HepG2 (cell line): ENCODE measurements around the gene HIVEP2. TPM values are rescaled to one million over a fixed set of nuclear protein-coding genes. Genes with fewer than 3 reads are reported as not detected.

Source experiments
- DNMT1 ChIP-seq: sonication (generic); formaldehyde crosslinking; IDR thresholded peaks from 2 replicates; pipeline ENCODE4 v1.5.1; 2020; ENCODE audit warnings: mild to moderate bottlenecking, missing genetic modification reagents
- FOXA3 ChIP-seq: IDR thresholded peaks from 2 replicates; pipeline ENCODE4 v1.6.1; 2016; ENCODE audit warnings: missing genetic modification reagents, missing compliant biosample characterization
- ISL2 ChIP-seq: sonication (generic); formaldehyde crosslinking; IDR thresholded peaks from 2 replicates; pipeline ENCODE4 v1.5.0; 2020; ENCODE audit warnings: missing genetic modification reagents
- PITX1 ChIP-seq: sonication (generic); formaldehyde crosslinking; IDR thresholded peaks from 2 replicates; pipeline ENCODE4 v1.5.1; 2020; ENCODE audit warnings: mild to moderate bottlenecking, missing genetic modification reagents
- PTBP1 ChIP-seq: fragments of 200-400 bp; formaldehyde crosslinking; IDR thresholded peaks from 2 replicates; pipeline ENCODE4 v1.6.1; 2018; ENCODE audit warnings: low read length, low read depth; ENCODE audit not compliant: poor library complexity, severe bottlenecking
- RARA ChIP-seq: IDR thresholded peaks from 2 replicates; pipeline ENCODE4 v1.6.1; 2016; ENCODE audit warnings: missing genetic modification reagents, missing compliant biosample characterization
- SIN3A ChIP-seq: IDR thresholded peaks from 2 replicates; pipeline ENCODE4 v1.6.1; 2011; ENCODE audit warnings: low read depth, mild to moderate bottlenecking, control low read depth, low read length, borderline replicate concordance
- TBX2 ChIP-seq: sonication (generic); formaldehyde crosslinking; IDR thresholded peaks from 2 replicates; pipeline ENCODE4 v1.5.0; 2020; ENCODE audit warnings: missing genetic modification reagents, mild to moderate bottlenecking, borderline replicate concordance
- ZNF629 ChIP-seq: sonication (generic); formaldehyde crosslinking; conservative IDR thresholded peaks from 2 replicates; pipeline ENCODE4 v1.5.0; 2020; ENCODE audit warnings: missing genetic modification reagents
- ZNF660 ChIP-seq: sonication (generic); formaldehyde crosslinking; IDR thresholded peaks from 2 replicates; pipeline ENCODE4 v1.5.1; 2020; ENCODE audit warnings: mild to moderate bottlenecking, low read depth, missing genetic modification reagents, borderline replicate concordance
- ZNF780A ChIP-seq: sonication (generic); formaldehyde crosslinking; IDR thresholded peaks from 2 replicates; pipeline ENCODE4 v1.8.0; 2022; ENCODE audit warnings: mild to moderate bottlenecking, missing genetic modification reagents, moderate library complexity
- polyA plus RNA-seq, 8 experiments: library from polyadenylated mRNA; depleted of rRNA in 3 of 8; stranded (reverse) in 7 of 8; unstranded in 1 of 8; fragments of >200 nt; fragmentation: Illumina TruSeq in 4 of 8; extraction: Trizol in 4 of 8; gene quantifications; 2 replicates each; pipeline versions ENCODE4 v1.2.1 to v1.2.3, GENCODE V29; 2011 to 2016; ENCODE audit warnings: low read depth in 4 of 8, missing spikeins in 1 of 8, mixed read lengths in 1 of 8; ENCODE audit not compliant: insufficient read depth in 1 of 8
- total RNA-seq, 5 experiments: library from RNA; depleted of rRNA; stranded (reverse); fragments of >200 nt; fragmentation: Illumina TruSeq; extraction: Trizol; gene quantifications; 2 replicates each; pipeline ENCODE4 v1.2.3, GENCODE V29; 2016; ENCODE audit warnings: low read depth in 1 of 5
- TF ChIP-seq, protein P1 (sequence below): sonication (generic); formaldehyde crosslinking; IDR thresholded peaks from 2 replicates; pipeline ENCODE4 v1.4.0; 2020; ENCODE audit warnings: missing genetic modification reagents
- TF ChIP-seq, protein P2 (sequence below), 2 experiments: sonication (generic) in 1 of 2; formaldehyde crosslinking in 1 of 2; IDR thresholded peaks; 2 replicates each; pipeline versions ENCODE4 v1.4.0 to v1.6.1; 2016 to 2020; ENCODE audit warnings: borderline replicate concordance in 1 of 2, low read depth in 1 of 2, mild to moderate bottlenecking in 1 of 2, missing genetic modification reagents in 1 of 2
- TF ChIP-seq, protein P3 (sequence below): IDR thresholded peaks from 2 replicates; pipeline ENCODE4 v1.6.1; 2016
- TF ChIP-seq, protein P4 (sequence below): sonication (generic); formaldehyde crosslinking; IDR thresholded peaks from 2 replicates; pipeline ENCODE4 v1.4.0; 2020; ENCODE audit warnings: missing genetic modification reagents, mild to moderate bottlenecking, borderline replicate concordance
- TF ChIP-seq, protein P5 (sequence below): sonication (generic); formaldehyde crosslinking; IDR thresholded peaks from 2 replicates; pipeline ENCODE4 v1.5.0; 2020; ENCODE audit warnings: missing genetic modification reagents

HIVEP2 gene
- total and polyA plus RNA-seq, 2 of the 13 experiments (the other 11 are each of a cell fraction or from before 2014, with no cell fraction given): 3.4 to 12.9 TPM

DNA sequence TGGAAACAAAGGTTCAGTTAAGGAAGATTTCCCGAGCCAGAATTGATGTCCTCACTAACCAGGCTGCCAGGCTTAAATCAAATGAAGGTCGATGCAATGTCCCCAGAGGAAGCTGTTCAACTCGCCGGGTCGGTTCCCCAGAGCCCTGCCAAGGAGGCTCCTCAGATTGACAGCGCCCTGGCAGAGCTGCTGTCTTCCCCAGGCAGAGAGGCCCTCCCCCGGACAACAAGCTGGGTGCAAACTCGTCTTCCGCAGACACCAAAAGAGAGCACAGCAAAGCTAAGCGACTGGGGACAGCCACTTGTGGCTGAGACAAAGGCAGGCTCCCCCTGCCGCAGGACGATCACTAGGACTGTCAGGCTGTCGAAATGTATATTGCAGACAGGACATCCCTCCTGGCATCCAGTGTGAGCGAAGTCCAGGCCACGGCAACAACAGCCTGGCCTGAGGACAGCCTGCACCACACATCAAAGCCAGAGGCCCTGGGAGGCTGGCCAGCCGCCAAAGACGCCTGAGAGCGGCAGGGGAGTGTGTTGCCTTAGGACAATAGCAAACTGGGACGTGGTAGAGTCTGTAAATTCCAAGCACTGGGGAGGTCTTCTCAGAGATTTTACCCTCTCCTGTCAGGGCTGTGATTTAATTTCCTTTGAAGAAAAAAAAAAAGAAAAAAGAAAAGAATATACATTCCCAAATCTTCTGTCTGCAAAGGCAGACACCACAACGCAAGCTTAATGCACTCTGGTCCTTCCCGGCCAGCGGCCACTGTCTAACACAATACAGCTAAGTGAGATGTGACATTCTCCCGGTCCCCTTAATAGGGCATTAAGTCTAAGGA lies 99.1 kb downstream of the HIVEP2 start (continued):
- TF ChIP-seq ZNF629 (CRISPR knock-in tag) (no peak; the same call in 1 of the 2 replicates), FOXA3 (CRISPR knock-in tag) (peak; percentile 92), TBX2 (CRISPR knock-in tag) (peak; percentile 98), ZNF780A (CRISPR knock-in tag) (peak; percentile 66; the same call in 1 of the 2 replicates), DNMT1 (CRISPR knock-in tag) (0 out of 2 replicates have a peak, but pooled peaks have one; percentile 45), ISL2 (CRISPR knock-in tag) (peak; percentile 92), ZNF660 (no peak), SIN3A (no peak), PITX1 (CRISPR knock-in tag) (peak; percentile 89), RARA (CRISPR knock-in tag) (peak; percentile 92), PTBP1 (no peak)
- TF ChIP-seq, protein P1, sequence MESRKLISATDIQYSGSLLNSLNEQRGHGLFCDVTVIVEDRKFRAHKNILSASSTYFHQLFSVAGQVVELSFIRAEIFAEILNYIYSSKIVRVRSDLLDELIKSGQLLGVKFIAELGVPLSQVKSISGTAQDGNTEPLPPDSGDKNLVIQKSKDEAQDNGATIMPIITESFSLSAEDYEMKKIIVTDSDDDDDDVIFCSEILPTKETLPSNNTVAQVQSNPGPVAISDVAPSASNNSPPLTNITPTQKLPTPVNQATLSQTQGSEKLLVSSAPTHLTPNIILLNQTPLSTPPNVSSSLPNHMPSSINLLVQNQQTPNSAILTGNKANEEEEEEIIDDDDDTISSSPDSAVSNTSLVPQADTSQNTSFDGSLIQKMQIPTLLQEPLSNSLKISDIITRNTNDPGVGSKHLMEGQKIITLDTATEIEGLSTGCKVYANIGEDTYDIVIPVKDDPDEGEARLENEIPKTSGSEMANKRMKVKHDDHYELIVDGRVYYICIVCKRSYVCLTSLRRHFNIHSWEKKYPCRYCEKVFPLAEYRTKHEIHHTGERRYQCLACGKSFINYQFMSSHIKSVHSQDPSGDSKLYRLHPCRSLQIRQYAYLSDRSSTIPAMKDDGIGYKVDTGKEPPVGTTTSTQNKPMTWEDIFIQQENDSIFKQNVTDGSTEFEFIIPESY (CRISPR knock-in tag): peak; percentile 60; the same call in 1 of the 2 replicates
- TF ChIP-seq, protein P2, sequence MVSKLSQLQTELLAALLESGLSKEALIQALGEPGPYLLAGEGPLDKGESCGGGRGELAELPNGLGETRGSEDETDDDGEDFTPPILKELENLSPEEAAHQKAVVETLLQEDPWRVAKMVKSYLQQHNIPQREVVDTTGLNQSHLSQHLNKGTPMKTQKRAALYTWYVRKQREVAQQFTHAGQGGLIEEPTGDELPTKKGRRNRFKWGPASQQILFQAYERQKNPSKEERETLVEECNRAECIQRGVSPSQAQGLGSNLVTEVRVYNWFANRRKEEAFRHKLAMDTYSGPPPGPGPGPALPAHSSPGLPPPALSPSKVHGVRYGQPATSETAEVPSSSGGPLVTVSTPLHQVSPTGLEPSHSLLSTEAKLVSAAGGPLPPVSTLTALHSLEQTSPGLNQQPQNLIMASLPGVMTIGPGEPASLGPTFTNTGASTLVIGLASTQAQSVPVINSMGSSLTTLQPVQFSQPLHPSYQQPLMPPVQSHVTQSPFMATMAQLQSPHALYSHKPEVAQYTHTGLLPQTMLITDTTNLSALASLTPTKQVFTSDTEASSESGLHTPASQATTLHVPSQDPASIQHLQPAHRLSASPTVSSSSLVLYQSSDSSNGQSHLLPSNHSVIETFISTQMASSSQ (IDR thresholded peaks at IDR 0.05; ENCODE audit: low read depth): no peak; the same call in 1 of the 2 replicates
- TF ChIP-seq, protein P2 (CRISPR knock-in tag; IDR thresholded peaks at IDR 0.05; ENCODE audit: borderline replicate concordance): peak; percentile 83; the same call in 1 of the 2 replicates
- TF ChIP-seq, protein P3, sequence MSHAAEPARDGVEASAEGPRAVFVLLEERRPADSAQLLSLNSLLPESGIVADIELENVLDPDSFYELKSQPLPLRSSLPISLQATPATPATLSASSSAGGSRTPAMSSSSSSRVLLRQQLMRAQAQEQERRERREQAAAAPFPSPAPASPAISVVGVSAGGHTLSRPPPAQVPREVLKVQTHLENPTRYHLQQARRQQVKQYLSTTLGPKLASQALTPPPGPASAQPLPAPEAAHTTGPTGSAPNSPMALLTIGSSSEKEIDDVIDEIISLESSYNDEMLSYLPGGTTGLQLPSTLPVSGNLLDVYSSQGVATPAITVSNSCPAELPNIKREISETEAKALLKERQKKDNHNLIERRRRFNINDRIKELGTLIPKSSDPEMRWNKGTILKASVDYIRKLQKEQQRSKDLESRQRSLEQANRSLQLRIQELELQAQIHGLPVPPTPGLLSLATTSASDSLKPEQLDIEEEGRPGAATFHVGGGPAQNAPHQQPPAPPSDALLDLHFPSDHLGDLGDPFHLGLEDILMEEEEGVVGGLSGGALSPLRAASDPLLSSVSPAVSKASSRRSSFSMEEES (CRISPR knock-in tag): peak; percentile 77
- TF ChIP-seq, protein P4, sequence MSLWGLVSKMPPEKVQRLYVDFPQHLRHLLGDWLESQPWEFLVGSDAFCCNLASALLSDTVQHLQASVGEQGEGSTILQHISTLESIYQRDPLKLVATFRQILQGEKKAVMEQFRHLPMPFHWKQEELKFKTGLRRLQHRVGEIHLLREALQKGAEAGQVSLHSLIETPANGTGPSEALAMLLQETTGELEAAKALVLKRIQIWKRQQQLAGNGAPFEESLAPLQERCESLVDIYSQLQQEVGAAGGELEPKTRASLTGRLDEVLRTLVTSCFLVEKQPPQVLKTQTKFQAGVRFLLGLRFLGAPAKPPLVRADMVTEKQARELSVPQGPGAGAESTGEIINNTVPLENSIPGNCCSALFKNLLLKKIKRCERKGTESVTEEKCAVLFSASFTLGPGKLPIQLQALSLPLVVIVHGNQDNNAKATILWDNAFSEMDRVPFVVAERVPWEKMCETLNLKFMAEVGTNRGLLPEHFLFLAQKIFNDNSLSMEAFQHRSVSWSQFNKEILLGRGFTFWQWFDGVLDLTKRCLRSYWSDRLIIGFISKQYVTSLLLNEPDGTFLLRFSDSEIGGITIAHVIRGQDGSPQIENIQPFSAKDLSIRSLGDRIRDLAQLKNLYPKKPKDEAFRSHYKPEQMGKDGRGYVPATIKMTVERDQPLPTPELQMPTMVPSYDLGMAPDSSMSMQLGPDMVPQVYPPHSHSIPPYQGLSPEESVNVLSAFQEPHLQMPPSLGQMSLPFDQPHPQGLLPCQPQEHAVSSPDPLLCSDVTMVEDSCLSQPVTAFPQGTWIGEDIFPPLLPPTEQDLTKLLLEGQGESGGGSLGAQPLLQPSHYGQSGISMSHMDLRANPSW (CRISPR knock-in tag): peak; percentile 45; the same call in 1 of the 2 replicates
- TF ChIP-seq, protein P5, sequence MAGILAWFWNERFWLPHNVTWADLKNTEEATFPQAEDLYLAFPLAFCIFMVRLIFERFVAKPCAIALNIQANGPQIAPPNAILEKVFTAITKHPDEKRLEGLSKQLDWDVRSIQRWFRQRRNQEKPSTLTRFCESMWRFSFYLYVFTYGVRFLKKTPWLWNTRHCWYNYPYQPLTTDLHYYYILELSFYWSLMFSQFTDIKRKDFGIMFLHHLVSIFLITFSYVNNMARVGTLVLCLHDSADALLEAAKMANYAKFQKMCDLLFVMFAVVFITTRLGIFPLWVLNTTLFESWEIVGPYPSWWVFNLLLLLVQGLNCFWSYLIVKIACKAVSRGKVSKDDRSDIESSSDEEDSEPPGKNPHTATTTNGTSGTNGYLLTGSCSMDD (CRISPR knock-in tag): no peak
